Cardiac fibroblast (primary cell): ENCODE results near the gene CSMD2.

Experiments
- DNase-seq, 2 donors: peaks; one replicate each; pipeline versions ENCODE4 v3.0.0 to v3.0.0-alpha.2; 2010; ENCODE audit warnings: low read depth in 2 of 2
- H3K4me3 ChIP-seq, 2 donors: replicated peaks in 1 of 2; 1 replicate in 1 of 2; 2 replicates in 1 of 2; pipeline ENCODE4 v1.5.1; 2011; ENCODE audit warnings: low read depth in 2 of 2, low read length in 2 of 2, mild to moderate bottlenecking in 2 of 2, moderate library complexity in 1 of 2
- TF ChIP-seq, protein P1 (sequence below): IDR thresholded peaks from one replicate; pipeline ENCODE4 v1.5.1; 2011; ENCODE audit warnings: low read depth, mild to moderate bottlenecking, low read length, inconsistent platforms

CSMD2 gene

DNA sequence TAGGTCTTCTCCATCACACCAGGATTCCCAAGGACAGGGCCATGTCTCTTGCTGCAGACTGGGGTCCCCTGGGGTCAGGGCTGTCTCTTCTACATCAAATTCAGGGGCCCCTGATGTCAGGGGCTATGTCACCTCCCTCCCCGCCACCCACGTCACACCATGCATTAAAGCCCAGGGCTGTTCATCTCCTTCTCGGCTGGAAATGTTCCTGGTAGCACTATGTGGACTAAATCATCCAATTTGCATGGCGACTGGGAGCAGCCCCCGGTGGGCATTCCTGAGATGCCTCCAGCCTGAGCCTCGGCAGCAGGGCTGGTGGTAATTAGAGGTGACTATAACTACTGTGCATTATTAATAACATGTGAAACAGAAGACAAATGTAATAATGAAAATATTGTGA lies 452.8 kb downstream of the CSMD2 start:
- no peak for DNase-seq
- TF ChIP-seq, protein P1, sequence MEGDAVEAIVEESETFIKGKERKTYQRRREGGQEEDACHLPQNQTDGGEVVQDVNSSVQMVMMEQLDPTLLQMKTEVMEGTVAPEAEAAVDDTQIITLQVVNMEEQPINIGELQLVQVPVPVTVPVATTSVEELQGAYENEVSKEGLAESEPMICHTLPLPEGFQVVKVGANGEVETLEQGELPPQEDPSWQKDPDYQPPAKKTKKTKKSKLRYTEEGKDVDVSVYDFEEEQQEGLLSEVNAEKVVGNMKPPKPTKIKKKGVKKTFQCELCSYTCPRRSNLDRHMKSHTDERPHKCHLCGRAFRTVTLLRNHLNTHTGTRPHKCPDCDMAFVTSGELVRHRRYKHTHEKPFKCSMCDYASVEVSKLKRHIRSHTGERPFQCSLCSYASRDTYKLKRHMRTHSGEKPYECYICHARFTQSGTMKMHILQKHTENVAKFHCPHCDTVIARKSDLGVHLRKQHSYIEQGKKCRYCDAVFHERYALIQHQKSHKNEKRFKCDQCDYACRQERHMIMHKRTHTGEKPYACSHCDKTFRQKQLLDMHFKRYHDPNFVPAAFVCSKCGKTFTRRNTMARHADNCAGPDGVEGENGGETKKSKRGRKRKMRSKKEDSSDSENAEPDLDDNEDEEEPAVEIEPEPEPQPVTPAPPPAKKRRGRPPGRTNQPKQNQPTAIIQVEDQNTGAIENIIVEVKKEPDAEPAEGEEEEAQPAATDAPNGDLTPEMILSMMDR = no peak
- no peak overlapping the region for H3K4me3 ChIP-seq

DNA sequence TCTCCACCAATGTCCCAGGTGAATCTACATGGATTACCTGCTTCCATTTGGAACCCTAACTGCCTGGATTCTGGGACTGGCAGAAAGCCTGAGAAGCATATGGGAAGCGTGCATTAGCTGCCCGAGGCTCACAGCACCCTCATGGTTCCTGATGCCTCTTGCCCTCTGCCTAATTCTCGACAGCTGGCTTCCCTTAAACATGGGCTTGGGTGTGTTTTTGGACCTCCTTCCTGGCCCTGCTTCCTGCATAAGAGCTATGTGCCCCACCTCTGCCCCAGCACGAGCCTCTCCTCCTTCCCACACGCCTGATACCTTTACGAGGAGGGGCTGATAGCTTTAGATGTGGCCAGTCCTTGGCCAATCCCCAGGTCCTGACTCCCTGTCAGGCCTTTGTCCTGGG lies 453.5 kb downstream of the CSMD2 start:
- H3K4me3 ChIP-seq = no peak overlapping the region
- DNase-seq = no peak
- TF ChIP-seq, protein P1 = no peak

DNA sequence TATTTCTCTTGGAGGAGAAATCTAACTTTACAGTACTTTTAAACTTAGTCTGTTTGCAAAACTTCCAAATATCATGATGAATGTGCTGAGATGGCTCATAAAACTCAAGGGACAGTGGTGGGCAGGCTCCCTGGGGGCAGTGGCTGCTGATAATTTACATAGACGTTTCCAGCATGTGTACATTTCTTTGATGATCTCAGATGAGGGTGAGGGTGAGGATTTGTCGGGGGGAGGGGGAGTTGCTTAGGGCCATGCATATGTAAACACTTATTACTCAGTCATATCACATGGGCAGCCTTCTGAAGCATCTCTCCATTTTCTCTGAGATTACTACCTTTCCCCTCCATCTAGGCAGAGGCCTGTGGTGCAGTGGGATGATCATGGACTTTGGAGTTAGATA lies 454.1 kb downstream of the CSMD2 start:
- TF ChIP-seq, protein P1 = no peak
- DNase-seq = no peak
- no peak overlapping the region for H3K4me3 ChIP-seq

DNA sequence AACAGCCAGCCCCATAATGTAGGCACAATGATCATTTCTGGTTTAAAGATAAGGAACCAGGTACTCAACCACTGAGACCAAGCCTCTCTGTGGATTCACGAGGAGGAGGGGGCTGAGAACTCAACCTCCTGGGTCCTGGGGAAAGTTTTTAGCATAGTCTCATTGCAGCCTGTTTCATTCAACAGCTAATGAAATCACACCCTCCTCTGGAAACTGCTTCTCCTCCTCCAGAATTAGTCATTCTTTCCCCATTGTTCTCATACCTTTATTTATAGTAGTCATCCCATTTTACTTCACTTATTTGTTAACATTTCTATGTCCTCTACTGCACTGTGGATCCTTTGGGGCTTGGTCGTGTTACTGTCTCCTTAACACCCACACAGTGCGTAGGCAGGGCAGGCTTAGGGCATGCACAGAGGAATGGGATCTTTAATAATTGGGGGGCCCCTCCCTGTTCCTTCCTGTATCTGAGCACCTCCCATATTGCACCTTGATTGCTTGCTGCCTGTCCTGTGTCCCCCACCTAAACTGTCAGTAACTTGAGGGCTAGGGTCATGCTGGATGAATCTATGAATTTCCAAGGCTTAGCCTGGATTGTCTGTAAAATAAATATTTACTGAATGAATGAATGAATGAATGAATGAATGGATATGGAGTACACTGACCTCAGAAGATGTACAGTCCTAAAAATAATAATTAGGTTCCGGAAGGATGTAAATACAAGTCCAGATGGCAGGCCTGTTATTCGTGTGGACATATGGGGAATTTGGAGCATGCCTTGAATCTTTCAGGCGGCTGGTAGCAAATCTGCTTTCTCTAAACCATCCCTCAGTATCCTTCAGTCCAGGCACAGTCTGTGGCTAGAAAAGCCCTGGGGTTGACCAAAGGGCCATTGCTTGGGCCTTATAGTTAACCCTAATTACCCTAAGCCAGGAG lies 455.0 kb downstream of the CSMD2 start:
- peak in 1 of 2 donors; percentile 2 for DNase-seq
- TF ChIP-seq, protein P1 = no peak
- no peak overlapping the region for H3K4me3 ChIP-seq

DNA sequence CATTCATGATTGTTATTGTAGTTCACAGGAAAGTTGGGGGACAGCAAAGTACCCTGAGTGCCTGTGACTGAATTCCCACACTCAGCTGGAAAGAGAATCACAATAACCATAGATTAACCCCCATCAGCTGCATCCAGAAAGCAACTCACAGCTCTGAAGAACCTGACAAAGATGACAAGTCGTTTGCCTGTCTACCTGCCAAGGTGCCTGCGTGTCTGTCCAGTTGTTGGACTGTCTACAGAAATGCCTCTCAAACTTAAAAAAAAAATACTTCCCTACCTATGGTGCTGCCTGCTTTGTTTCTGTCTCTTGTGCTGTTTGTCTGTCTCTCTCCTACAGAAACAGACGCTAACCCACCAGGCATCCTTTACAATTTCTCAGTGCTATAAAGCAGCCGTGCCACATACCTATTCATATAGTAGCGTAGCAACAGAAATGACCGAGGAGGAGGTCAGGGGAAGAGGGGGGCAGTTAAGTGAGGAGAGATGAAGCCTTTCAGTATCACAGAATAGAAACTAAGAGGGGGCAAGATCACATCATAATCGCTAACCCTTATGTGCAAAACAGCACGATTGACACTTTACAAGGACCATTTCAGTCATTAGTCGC lies 455.8 kb downstream of the CSMD2 start:
- TF ChIP-seq, protein P1 = no peak
- no peak for DNase-seq

DNA sequence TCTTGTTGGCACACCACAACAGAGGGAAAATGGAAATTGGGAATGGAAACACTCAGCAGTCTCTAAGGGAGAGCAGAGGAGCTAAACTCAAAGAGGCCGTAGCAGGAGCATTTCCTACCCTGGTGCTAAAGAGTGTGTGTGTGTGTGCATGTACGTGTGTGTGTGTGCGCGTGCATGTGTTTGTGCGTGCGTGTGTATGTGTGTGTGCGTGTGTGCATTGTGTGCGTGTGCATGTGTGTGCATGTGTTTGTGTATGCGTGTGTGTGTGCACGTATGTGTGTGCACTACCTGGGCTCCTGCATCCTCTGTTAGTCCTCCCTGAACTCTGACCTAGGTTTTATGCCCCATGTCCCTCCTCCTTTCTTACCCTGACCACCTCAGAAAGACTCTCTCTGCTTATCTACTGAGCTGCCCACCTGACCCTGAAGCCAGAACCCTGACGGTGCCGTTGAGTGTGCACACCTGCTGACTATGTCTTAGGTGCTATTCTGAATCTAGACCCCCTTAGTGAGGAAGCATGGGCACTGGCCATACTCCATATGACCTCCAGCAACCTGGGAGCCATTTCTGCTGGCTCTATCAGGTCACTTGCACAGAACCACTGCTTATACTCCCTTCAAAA lies 458.3 kb downstream of the CSMD2 start:
- no peak for DNase-seq
- no peak overlapping the region for H3K4me3 ChIP-seq
- TF ChIP-seq, protein P1 = no peak

More for the DNA sequence above, 455.8 kb downstream of the CSMD2 start:
- no peak overlapping the region for H3K4me3 ChIP-seq
